H9 (cell line): ENCODE data around the gene BRD1. TPM values are rescaled to one million over a fixed set of nuclear protein-coding genes. Genes with fewer than 3 reads are reported as not detected.

Experiments
- DNase-seq: peaks from one replicate; pipeline ENCODE4 v3.0.0-alpha.2; 2017
- H2AFZ ChIP-seq: one replicate; pipeline ENCODE4 v1.6.1; 2013; ENCODE audit warnings: mild to moderate bottlenecking, low read length, control low read depth, moderate library complexity
- H2AK5ac ChIP-seq: 2 replicates; pipeline ENCODE4 v1.6.1; 2013; ENCODE audit warnings: low read length, control low read depth, mixed read lengths; ENCODE audit not compliant: insufficient read length
- H2BK120ac ChIP-seq: one replicate; pipeline ENCODE4 v1.6.1; 2013; ENCODE audit warnings: low read depth, mild to moderate bottlenecking, low read length, control low read depth, inconsistent platforms; ENCODE audit not compliant: poor library complexity, severe bottlenecking
- H2BK12ac ChIP-seq: 2 replicates; pipeline ENCODE4 v1.6.1; 2013; ENCODE audit warnings: low read length, control low read depth, mixed read lengths, low read depth; ENCODE audit not compliant: insufficient read length
- H2BK15ac ChIP-seq: 2 replicates; pipeline ENCODE4 v1.6.1; 2013; ENCODE audit warnings: low read depth, low read length, control low read depth
- H2BK20ac ChIP-seq: one replicate; pipeline ENCODE4 v1.6.1; 2013; ENCODE audit warnings: low read depth, mild to moderate bottlenecking, low read length, control low read depth, inconsistent platforms; ENCODE audit not compliant: poor library complexity, severe bottlenecking
- H2BK5ac ChIP-seq: 2 replicates; pipeline ENCODE4 v1.6.1; 2013; ENCODE audit warnings: low read length, control low read depth, mixed read lengths; ENCODE audit not compliant: insufficient read length
- H3K14ac ChIP-seq: 2 replicates; pipeline ENCODE4 v1.6.1; 2013; ENCODE audit warnings: low read length, control low read depth; ENCODE audit not compliant: insufficient read depth
- H3K18ac ChIP-seq: 2 replicates; pipeline ENCODE4 v1.6.1; 2013; ENCODE audit warnings: low read depth, mild to moderate bottlenecking, mixed read lengths, low read length, control low read depth; ENCODE audit not compliant: insufficient read length
- H3K23ac ChIP-seq: 2 replicates; pipeline ENCODE4 v1.6.1; 2013; ENCODE audit warnings: low read length, control low read depth, mixed read lengths, low read depth; ENCODE audit not compliant: insufficient read length
- H3K23me2 ChIP-seq: 2 replicates; pipeline ENCODE4 v1.6.1; 2013; ENCODE audit warnings: low read depth, mild to moderate bottlenecking, mixed read lengths, low read length, control low read depth; ENCODE audit not compliant: insufficient read length, poor library complexity, severe bottlenecking
- H3K27ac ChIP-seq: 2 replicates; pipeline ENCODE4 v1.5.1; 2013; ENCODE audit warnings: low read length, control low read depth, mixed read lengths, low read depth; ENCODE audit not compliant: insufficient read length
- H3K27me3 ChIP-seq: 2 replicates; pipeline ENCODE4 v1.6.1; 2013; ENCODE audit warnings: low read length, control low read depth, inconsistent platforms; ENCODE audit not compliant: insufficient read depth
- H3K4ac ChIP-seq: 2 replicates; pipeline ENCODE4 v1.6.1; 2013; ENCODE audit warnings: low read depth, mild to moderate bottlenecking, control low read depth, inconsistent platforms, low read length, moderate library complexity
- H3K4me1 ChIP-seq: 2 replicates; pipeline ENCODE4 v1.6.1; 2013; ENCODE audit warnings: low read length, control low read depth, inconsistent platforms; ENCODE audit not compliant: insufficient read depth
- H3K4me2 ChIP-seq: 2 replicates; pipeline ENCODE4 v1.6.1; 2013; ENCODE audit warnings: low read length, control low read depth, mixed read lengths; ENCODE audit not compliant: insufficient read length, insufficient read depth
- H3K56ac ChIP-seq: 2 replicates; pipeline ENCODE4 v1.6.1; 2013; ENCODE audit warnings: low read depth, mild to moderate bottlenecking, mixed read lengths, low read length, control low read depth; ENCODE audit not compliant: insufficient read length
- H3K79me1 ChIP-seq: 2 replicates; pipeline ENCODE4 v1.6.1; 2013; ENCODE audit warnings: low read depth, mild to moderate bottlenecking, moderate library complexity, low read length, control low read depth, inconsistent platforms; ENCODE audit not compliant: insufficient read depth, poor library complexity, severe bottlenecking
- H3K79me2 ChIP-seq: 2 replicates; pipeline ENCODE4 v1.6.1; 2013; ENCODE audit warnings: low read length, control low read depth, inconsistent platforms; ENCODE audit not compliant: insufficient read depth
- H3K9ac ChIP-seq: 2 replicates; pipeline ENCODE4 v1.6.1; 2013; ENCODE audit warnings: low read length, control low read depth, mixed read lengths; ENCODE audit not compliant: insufficient read length; ENCODE audit errors: extremely low read depth
- H3K9me3 ChIP-seq: one replicate; pipeline ENCODE4 v1.6.1; 2013; ENCODE audit warnings: low read depth, low read length, inconsistent platforms; ENCODE audit not compliant: control insufficient read depth
- H3T11ph ChIP-seq: one replicate; pipeline ENCODE4 v1.6.1; 2013; ENCODE audit warnings: mild to moderate bottlenecking, low read length, control low read depth, inconsistent platforms
- H4K20me1 ChIP-seq: one replicate; pipeline ENCODE4 v1.6.1; 2013; ENCODE audit not compliant: control insufficient read depth, insufficient read length, insufficient read depth
- H4K5ac ChIP-seq: 2 replicates; pipeline ENCODE4 v1.6.1; 2013; ENCODE audit warnings: low read depth, mild to moderate bottlenecking, mixed read lengths, low read length, control low read depth; ENCODE audit not compliant: insufficient read length
- H4K8ac ChIP-seq: replicated peaks from 2 replicates; pipeline ENCODE4 v1.6.1; 2013; ENCODE audit warnings: low read length, control low read depth, mixed read lengths, low read depth; ENCODE audit not compliant: insufficient read length
- H4K91ac ChIP-seq: 2 replicates; pipeline ENCODE4 v1.6.1; 2013; ENCODE audit warnings: low read depth, mild to moderate bottlenecking, moderate library complexity, mixed read lengths, low read length, control low read depth; ENCODE audit not compliant: insufficient read length
- H3K27ac Mint-ChIP-seq, 3 experiments: 2 replicates in 2 of 3; 3 replicates in 1 of 3; pipeline ENCODE4 v1.8.0; 2020 to 2021; ENCODE audit warnings: mixed read lengths in 3 of 3, mild to moderate bottlenecking in 1 of 3, moderate library complexity in 1 of 3
- H3K27me3 Mint-ChIP-seq: 2 replicates; pipeline ENCODE4 v1.8.0; 2021; ENCODE audit warnings: low read depth, mild to moderate bottlenecking, moderate library complexity, mixed read lengths
- H3K36me3 Mint-ChIP-seq, 3 experiments: 2 replicates in 2 of 3; 3 replicates in 1 of 3; pipeline ENCODE4 v1.8.0; 2020 to 2021; ENCODE audit warnings: low read depth in 3 of 3, mixed read lengths in 3 of 3; ENCODE audit not compliant: insufficient read depth in 1 of 3
- H3K4me1 Mint-ChIP-seq, 2 experiments: 2 replicates each; pipeline ENCODE4 v1.8.0; 2020; ENCODE audit warnings: mixed read lengths in 2 of 2
- H3K4me3 Mint-ChIP-seq, 2 experiments: 2 replicates in 1 of 2; 3 replicates in 1 of 2; pipeline ENCODE4 v1.8.0; 2020 to 2021; ENCODE audit warnings: mild to moderate bottlenecking in 2 of 2, mixed read lengths in 2 of 2, moderate library complexity in 1 of 2
- H3K9me3 Mint-ChIP-seq, 2 experiments: 2 replicates in 1 of 2; 3 replicates in 1 of 2; pipeline ENCODE4 v1.8.0; 2020; ENCODE audit warnings: mild to moderate bottlenecking in 2 of 2, mixed read lengths in 2 of 2, moderate library complexity in 1 of 2
- WGBS: extraction: QIAGEN DNeasy Blood & Tissue Kit; methylation state at CpG from one replicate; pipeline ENCODE4 v1.1.7; 2013; ENCODE audit warnings: missing lambda C conversion rate, low lambda C conversion rate, mixed read lengths; ENCODE audit not compliant: insufficient read length; ENCODE audit errors: extremely low coverage; 5-methylcytosine and 5-hydroxymethylcytosine counted together
- total RNA-seq: library from RNA; stranded (reverse); gene quantifications from 2 replicates; pipeline ENCODE4 v1.2.1, GENCODE V29; 2021
- TF ChIP-seq, protein P1 (sequence below): fragments of 200-600 bp; sonication (generic); conservative IDR thresholded peaks from 3 replicates; pipeline ENCODE4 v1.8.0; 2021; ENCODE audit warnings: antibody characterized with exemption, mild to moderate bottlenecking

The BRD1 gene
- total RNA-seq, 1 experiment from 2014 or later = 51.3 TPM

DNA sequence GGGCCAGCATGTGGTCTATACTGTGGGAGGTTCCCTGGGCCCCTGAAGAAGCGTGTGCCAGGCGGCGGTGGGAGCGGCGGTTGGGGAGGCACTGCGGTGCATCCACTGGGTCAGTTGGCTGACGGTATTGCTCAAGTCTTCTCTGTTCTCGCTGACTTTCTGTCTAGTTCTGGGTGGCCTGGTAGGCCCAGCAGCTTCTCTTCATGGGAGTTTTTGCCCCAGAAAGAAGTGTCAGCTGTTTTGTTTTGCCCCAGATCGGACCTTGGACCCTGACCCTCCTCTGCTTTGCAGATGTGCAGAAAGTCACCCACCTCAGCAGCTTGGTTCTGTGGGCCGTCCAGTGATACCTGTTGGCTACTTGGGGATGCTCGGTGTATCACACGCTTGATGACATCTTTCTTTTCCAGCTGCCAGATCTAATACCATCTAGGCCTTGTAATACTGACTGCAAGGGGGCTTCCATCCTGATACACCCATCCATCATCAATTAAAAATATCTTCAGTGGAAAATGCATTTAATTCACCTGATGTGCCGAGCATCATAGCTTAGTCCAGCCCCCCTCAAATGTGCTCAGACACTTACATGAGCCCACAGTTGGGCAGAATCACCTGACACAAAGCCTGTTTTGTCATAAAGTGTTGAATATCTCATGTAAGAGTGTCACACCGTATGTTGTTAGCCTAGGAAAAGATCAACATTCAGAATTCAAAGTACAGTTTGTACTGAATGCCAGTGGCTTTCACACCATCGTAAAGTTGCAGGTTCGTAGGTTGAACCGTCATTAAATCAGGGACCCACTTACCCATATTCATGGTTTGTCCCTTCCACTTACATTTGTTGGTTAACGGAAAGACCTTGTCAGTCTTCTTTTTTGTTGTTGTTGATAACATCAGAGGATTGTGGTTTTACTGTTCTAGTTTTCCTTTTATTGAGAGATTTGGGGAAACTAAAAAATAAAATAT lies 39.9 kb upstream of the BRD1 start:
- WGBS = no CpG with 5 or more reads among the region's 18 CpGs
- Histone ChIP-seq H3K9me3 (peaks cover 4% of the 10 kb centered on the region), H3K23ac (no peak overlapping the region), H3K18ac (no peak overlapping the region), H2AFZ (no peak overlapping the region), H3K27ac (no peak overlapping the region), H3K27me3 (no peaks in the 10 kb centered on the region), H3K14ac (no peak overlapping the region), H4K8ac (no peak overlapping the region), H3K56ac (no peak overlapping the region), H3K4me2 (no peak overlapping the region), H3K4me1 (no peaks in the 10 kb centered on the region), H2BK20ac (no peak overlapping the region), H3K23me2 (no peaks in the 10 kb centered on the region), H2BK15ac (no peak overlapping the region), H2BK12ac (no peak overlapping the region), H3K79me1 (peaks cover 14% of the 10 kb centered on the region), H3K79me2 (peaks cover 29% of the 10 kb centered on the region; the same call in 1 of the 2 replicates), H3T11ph (no peak overlapping the region), H4K20me1 (no peaks in the 10 kb centered on the region), H2BK5ac (no peak overlapping the region), H4K5ac (no peak overlapping the region), H3K9ac (no peak overlapping the region), H2AK5ac (no peak overlapping the region), H3K4ac (no peak overlapping the region), H2BK120ac (no peak overlapping the region), H4K91ac (no peak overlapping the region)
- peaks cover 9 to 13% of the 10 kb centered on the region in 2 experiments for H3K4me1 Mint-ChIP-seq
- DNase-seq = no peak
- no peak overlapping the region for H3K4me3 Mint-ChIP-seq
- H3K27me3 Mint-ChIP-seq = no peaks in the 10 kb centered on the region
- TF ChIP-seq, protein P1, sequence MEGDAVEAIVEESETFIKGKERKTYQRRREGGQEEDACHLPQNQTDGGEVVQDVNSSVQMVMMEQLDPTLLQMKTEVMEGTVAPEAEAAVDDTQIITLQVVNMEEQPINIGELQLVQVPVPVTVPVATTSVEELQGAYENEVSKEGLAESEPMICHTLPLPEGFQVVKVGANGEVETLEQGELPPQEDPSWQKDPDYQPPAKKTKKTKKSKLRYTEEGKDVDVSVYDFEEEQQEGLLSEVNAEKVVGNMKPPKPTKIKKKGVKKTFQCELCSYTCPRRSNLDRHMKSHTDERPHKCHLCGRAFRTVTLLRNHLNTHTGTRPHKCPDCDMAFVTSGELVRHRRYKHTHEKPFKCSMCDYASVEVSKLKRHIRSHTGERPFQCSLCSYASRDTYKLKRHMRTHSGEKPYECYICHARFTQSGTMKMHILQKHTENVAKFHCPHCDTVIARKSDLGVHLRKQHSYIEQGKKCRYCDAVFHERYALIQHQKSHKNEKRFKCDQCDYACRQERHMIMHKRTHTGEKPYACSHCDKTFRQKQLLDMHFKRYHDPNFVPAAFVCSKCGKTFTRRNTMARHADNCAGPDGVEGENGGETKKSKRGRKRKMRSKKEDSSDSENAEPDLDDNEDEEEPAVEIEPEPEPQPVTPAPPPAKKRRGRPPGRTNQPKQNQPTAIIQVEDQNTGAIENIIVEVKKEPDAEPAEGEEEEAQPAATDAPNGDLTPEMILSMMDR = no peak
- H3K27ac Mint-ChIP-seq = peak overlapping the region in 2 of 3 experiments; percentile 2 to 21; a peak in 1 of 7 replicates
- H3K36me3 Mint-ChIP-seq = peaks cover 48 to 52% (median 52%) of the 10 kb centered on the region in 3 experiments
- peaks cover 45 to 51% of the 10 kb centered on the region in 2 experiments for H3K9me3 Mint-ChIP-seq
